ENCODE measurements around the gene MEGF6. TPM values are rescaled to one million over a fixed set of nuclear protein-coding genes. Genes with fewer than 3 reads are reported as not detected.

MEGF6 gene
- total RNA-seq, 3 donors from 2014 or later: 19.3 to 32.1 (median 24.2) TPM

GRCh38 chr1:3502641-3503524 is 108.4 kb downstream of the MEGF6 start:
- no peaks in the 10 kb centered on the region for H3K36me3 ChIP-seq
- H3K4me3 ChIP-seq: no peak overlapping the region
- intact Hi-C loops (cut with DNase I; ENCODE audit: low total_unique reads): no loop called here
- H3K4me1 ChIP-seq: no peaks in the 10 kb centered on the region
- H3K27ac ChIP-seq: no peak overlapping the region
- H3K9me3 ChIP-seq: no peaks in the 10 kb centered on the region
- no peak for TF ChIP-seq POLR2A (IDR thresholded peaks at IDR 0.05)
- TF ChIP-seq, protein P1, sequence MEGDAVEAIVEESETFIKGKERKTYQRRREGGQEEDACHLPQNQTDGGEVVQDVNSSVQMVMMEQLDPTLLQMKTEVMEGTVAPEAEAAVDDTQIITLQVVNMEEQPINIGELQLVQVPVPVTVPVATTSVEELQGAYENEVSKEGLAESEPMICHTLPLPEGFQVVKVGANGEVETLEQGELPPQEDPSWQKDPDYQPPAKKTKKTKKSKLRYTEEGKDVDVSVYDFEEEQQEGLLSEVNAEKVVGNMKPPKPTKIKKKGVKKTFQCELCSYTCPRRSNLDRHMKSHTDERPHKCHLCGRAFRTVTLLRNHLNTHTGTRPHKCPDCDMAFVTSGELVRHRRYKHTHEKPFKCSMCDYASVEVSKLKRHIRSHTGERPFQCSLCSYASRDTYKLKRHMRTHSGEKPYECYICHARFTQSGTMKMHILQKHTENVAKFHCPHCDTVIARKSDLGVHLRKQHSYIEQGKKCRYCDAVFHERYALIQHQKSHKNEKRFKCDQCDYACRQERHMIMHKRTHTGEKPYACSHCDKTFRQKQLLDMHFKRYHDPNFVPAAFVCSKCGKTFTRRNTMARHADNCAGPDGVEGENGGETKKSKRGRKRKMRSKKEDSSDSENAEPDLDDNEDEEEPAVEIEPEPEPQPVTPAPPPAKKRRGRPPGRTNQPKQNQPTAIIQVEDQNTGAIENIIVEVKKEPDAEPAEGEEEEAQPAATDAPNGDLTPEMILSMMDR (IDR thresholded peaks at IDR 0.05): no peak
- TF ChIP-seq POLR2AphosphoS5 (IDR thresholded peaks at IDR 0.05): no peak
- H3K27me3 ChIP-seq: no peaks in the 10 kb centered on the region
- DNase-seq (ENCODE audit: low spot score in 2 of 2): no peak

DNA sequence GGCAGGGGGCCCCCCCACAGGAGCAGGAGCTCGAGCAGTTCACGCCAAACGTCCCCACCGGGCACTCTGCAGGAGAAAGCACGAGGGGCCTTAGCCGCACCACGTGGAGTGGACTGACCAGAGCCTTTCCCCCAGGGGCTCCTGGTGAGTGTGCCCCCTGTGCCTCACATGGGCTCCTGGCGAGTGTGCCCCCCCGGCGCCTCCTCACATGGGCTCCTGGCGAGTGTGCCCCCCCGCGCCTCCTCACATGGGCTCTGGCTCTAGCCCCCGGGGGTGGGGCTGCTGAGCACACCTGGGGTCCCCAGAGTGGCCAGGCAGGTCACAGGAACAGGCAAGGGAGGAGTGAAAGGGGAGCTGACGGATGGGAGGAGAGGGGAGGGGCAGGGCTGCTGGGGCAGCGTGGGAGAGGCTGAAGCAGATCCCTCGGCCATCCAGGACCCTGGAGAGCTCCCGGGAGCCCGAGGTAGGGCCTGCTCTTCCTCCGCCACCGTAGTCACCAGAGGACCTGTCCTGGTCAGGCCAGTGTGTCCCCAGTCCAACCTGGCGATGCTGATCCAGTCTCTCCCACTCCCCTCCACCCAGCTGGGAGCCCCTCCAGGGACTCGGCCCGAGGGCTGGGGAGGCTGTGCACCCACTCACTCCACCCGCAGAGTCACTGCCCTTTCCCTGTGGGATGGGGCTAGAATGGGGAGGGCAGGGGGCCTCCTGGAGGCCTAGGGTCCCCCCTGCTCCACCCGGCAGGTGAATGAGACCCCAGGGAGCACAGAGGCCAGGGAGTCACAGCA is 109.3 kb downstream of the MEGF6 start:
- H3K27ac ChIP-seq: no peak overlapping the region
- H3K36me3 ChIP-seq: no peaks in the 10 kb centered on the region
- no peaks in the 10 kb centered on the region for H3K9me3 ChIP-seq
- intact Hi-C loops (cut with DNase I; ENCODE audit: low total_unique reads): no loop called here
- TF ChIP-seq POLR2A (IDR thresholded peaks at IDR 0.05): no peak
- TF ChIP-seq POLR2AphosphoS5 (IDR thresholded peaks at IDR 0.05): no peak
- TF ChIP-seq, protein P1 (IDR thresholded peaks at IDR 0.05): no peak
- DNase-seq (ENCODE audit: low spot score in 2 of 2): peak; percentile 73 to 85
- H3K4me3 ChIP-seq: no peak overlapping the region
- no peaks in the 10 kb centered on the region for H3K27me3 ChIP-seq
- no peaks in the 10 kb centered on the region for H3K4me1 ChIP-seq

DNA sequence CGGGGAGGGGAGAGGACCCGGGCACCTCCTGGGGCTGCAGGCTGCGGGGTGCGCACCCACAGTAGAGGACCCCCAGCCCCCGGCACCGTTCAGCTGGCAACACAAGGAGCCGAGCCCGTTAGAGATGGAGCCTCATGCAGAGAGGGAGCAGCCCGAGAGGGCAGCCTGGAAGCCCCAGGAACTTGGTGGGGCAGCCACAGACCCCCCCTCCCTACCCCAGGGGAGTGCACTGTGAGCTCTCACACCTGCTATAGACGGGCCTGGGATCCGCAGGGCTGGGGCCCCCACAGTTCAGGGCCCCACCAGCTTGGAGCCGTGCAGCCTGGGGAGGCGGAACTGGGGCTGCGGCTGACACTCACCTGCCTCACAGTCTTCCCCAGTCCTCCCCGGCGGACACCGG is 109.9 kb downstream of the MEGF6 start:
- no peak for TF ChIP-seq POLR2AphosphoS5 (IDR thresholded peaks at IDR 0.05)
- no peak for DNase-seq (ENCODE audit: low spot score in 2 of 2)
- Histone ChIP-seq H3K36me3 (no peaks in the 10 kb centered on the region), H3K9me3 (no peaks in the 10 kb centered on the region), H3K4me1 (no peaks in the 10 kb centered on the region), H3K27me3 (no peaks in the 10 kb centered on the region), H3K27ac (no peak overlapping the region), H3K4me3 (no peak overlapping the region)
- intact Hi-C loops (cut with DNase I; ENCODE audit: low total_unique reads): no loop called here

GRCh38 chr1:3500265-3500835 is 111.0 kb downstream of the MEGF6 start:
- Histone ChIP-seq H3K27ac (no peak overlapping the region), H3K4me1 (no peaks in the 10 kb centered on the region), H3K4me3 (no peak overlapping the region), H3K36me3 (no peaks in the 10 kb centered on the region), H3K9me3 (no peaks in the 10 kb centered on the region), H3K27me3 (no peaks in the 10 kb centered on the region)
- intact Hi-C loops (cut with DNase I; ENCODE audit: low total_unique reads): no loop called here
- no peak for DNase-seq (ENCODE audit: low spot score in 2 of 2)
- TF ChIP-seq, protein P1 (IDR thresholded peaks at IDR 0.05): no peak
- no peak for TF ChIP-seq POLR2AphosphoS5 (IDR thresholded peaks at IDR 0.05)
- no peak for TF ChIP-seq POLR2A (IDR thresholded peaks at IDR 0.05)

DNA sequence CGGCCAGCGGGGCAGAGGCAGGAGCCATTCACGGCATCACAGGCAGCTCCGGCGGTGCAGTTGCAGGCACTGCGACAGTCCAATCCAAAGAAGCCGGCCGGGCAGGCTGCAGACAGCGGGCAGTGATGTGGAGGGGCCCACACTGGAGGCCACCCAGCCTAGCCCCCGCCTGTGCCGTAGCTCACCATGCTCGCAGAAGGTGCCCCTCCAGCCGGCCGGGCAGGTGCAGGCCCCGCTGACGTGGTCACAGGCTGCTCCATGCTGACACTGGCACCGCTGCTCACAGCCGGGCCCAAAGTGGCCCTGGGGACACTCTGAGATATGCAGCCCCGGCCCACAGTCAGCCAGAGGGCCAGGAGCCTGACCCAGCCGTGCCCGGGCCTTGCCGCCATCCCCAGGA is 111.7 kb downstream of the MEGF6 start:
- no peaks in the 10 kb centered on the region for H3K4me1 ChIP-seq
- H3K27me3 ChIP-seq: no peaks in the 10 kb centered on the region
- H3K4me3 ChIP-seq: no peak overlapping the region
- TF ChIP-seq POLR2AphosphoS5 (IDR thresholded peaks at IDR 0.05) (no peak), POLR2A (IDR thresholded peaks at IDR 0.05) (no peak)
- DNase-seq (ENCODE audit: low spot score in 2 of 2): no peak
- no peaks in the 10 kb centered on the region for H3K36me3 ChIP-seq
- intact Hi-C loops (cut with DNase I; ENCODE audit: low total_unique reads): no loop called here
- no peaks in the 10 kb centered on the region for H3K9me3 ChIP-seq
- no peak overlapping the region for H3K27ac ChIP-seq
